HepG2 (cell line): Measurements from ENCODE around the gene LATS2. TPM values are rescaled to one million over a fixed set of nuclear protein-coding genes. Genes with fewer than 3 reads are reported as not detected.

Experiments
- ADNP ChIP-seq: sonication (generic); formaldehyde crosslinking; IDR thresholded peaks from 2 replicates; pipeline ENCODE4 v1.4.0; 2020; ENCODE audit warnings: missing genetic modification reagents
- ATF2 ChIP-seq: sonication (generic); formaldehyde crosslinking; IDR thresholded peaks from 2 replicates; pipeline ENCODE4 v1.4.0; 2020; ENCODE audit warnings: missing genetic modification reagents
- FOXJ3 ChIP-seq: sonication (generic); formaldehyde crosslinking; IDR thresholded peaks from 2 replicates; pipeline ENCODE4 v1.4.0; 2020; ENCODE audit warnings: missing genetic modification reagents, mild to moderate bottlenecking, borderline replicate concordance
- HIVEP1 ChIP-seq: sonication (generic); formaldehyde crosslinking; IDR thresholded peaks from 2 replicates; pipeline ENCODE4 v1.4.0; 2020; ENCODE audit warnings: mild to moderate bottlenecking, missing genetic modification reagents
- MYNN ChIP-seq: sonication (generic); formaldehyde crosslinking; IDR thresholded peaks from 2 replicates; pipeline ENCODE4 v1.4.0; 2020; ENCODE audit warnings: mild to moderate bottlenecking, low read depth, missing genetic modification reagents
- NFIB ChIP-seq: sonication (generic); formaldehyde crosslinking; IDR thresholded peaks from 2 replicates; pipeline ENCODE4 v1.9.0; 2021; ENCODE audit warnings: missing genetic modification reagents, mild to moderate bottlenecking, borderline replicate concordance
- POLR2AphosphoS5 ChIP-seq: IDR thresholded peaks from 2 replicates; pipeline ENCODE4 v1.6.1; 2012; ENCODE audit warnings: low read depth, low read length
- THAP8 ChIP-seq: sonication (generic); formaldehyde crosslinking; IDR thresholded peaks from 2 replicates; pipeline ENCODE4 v1.5.1; 2020; ENCODE audit warnings: missing genetic modification reagents, mild to moderate bottlenecking, borderline replicate concordance
- TRIM24 ChIP-seq: sonication (generic); formaldehyde crosslinking; IDR thresholded peaks from 2 replicates; pipeline ENCODE4 v1.8.0; 2022; ENCODE audit warnings: mild to moderate bottlenecking, missing genetic modification reagents
- ZBTB20 ChIP-seq: sonication (generic); formaldehyde crosslinking; IDR thresholded peaks from 2 replicates; pipeline ENCODE4 v1.8.1; 2023; ENCODE audit warnings: missing genetic modification reagents, low read depth, mild to moderate bottlenecking, borderline replicate concordance
- ZNF24 ChIP-seq: fragments of 450-650 bp; IDR thresholded peaks from 2 replicates; pipeline ENCODE4 v1.6.1; 2017; ENCODE audit warnings: antibody characterized with exemption, mild to moderate bottlenecking
- ZNF501 ChIP-seq: sonication (generic); formaldehyde crosslinking; IDR thresholded peaks from 2 replicates; pipeline ENCODE4 v1.5.1; 2020; ENCODE audit warnings: mild to moderate bottlenecking, moderate library complexity, missing genetic modification reagents
- ZNF563 ChIP-seq: sonication (generic); formaldehyde crosslinking; IDR thresholded peaks from 2 replicates; pipeline ENCODE4 v1.8.0; 2022; ENCODE audit warnings: mild to moderate bottlenecking, moderate library complexity, missing genetic modification reagents
- ZNF687 ChIP-seq: sonication (generic); formaldehyde crosslinking; IDR thresholded peaks from 2 replicates; pipeline ENCODE4 v1.5.1; 2020; ENCODE audit warnings: mild to moderate bottlenecking, missing genetic modification reagents, moderate library complexity
- polyA plus RNA-seq, 8 experiments: library from polyadenylated mRNA; depleted of rRNA in 3 of 8; stranded (reverse) in 7 of 8; unstranded in 1 of 8; fragments of >200 nt; fragmentation: Illumina TruSeq in 4 of 8; extraction: Trizol in 4 of 8; gene quantifications; 2 replicates each; pipeline versions ENCODE4 v1.2.1 to v1.2.3, GENCODE V29; 2011 to 2016; ENCODE audit warnings: low read depth in 4 of 8, missing spikeins in 1 of 8, mixed read lengths in 1 of 8; ENCODE audit not compliant: insufficient read depth in 1 of 8
- total RNA-seq, 5 experiments: library from RNA; depleted of rRNA; stranded (reverse); fragments of >200 nt; fragmentation: Illumina TruSeq; extraction: Trizol; gene quantifications; 2 replicates each; pipeline ENCODE4 v1.2.3, GENCODE V29; 2016; ENCODE audit warnings: low read depth in 1 of 5
- TF ChIP-seq, protein P1 (sequence below): IDR thresholded peaks from 2 replicates; pipeline ENCODE4 v1.4.0; 2020; ENCODE audit warnings: mild to moderate bottlenecking, missing genetic modification reagents
- TF ChIP-seq, protein P2 (sequence below): sonication (generic); formaldehyde crosslinking; IDR thresholded peaks from 2 replicates; pipeline ENCODE4 v1.4.0; 2020; ENCODE audit warnings: mild to moderate bottlenecking, missing genetic modification reagents, borderline replicate concordance

LATS2 gene
- total and polyA plus RNA-seq, 2 of the 13 experiments (the other 11 are each of a cell fraction or from before 2014, with no cell fraction given) = 7.3 to 8.5 TPM

DNA sequence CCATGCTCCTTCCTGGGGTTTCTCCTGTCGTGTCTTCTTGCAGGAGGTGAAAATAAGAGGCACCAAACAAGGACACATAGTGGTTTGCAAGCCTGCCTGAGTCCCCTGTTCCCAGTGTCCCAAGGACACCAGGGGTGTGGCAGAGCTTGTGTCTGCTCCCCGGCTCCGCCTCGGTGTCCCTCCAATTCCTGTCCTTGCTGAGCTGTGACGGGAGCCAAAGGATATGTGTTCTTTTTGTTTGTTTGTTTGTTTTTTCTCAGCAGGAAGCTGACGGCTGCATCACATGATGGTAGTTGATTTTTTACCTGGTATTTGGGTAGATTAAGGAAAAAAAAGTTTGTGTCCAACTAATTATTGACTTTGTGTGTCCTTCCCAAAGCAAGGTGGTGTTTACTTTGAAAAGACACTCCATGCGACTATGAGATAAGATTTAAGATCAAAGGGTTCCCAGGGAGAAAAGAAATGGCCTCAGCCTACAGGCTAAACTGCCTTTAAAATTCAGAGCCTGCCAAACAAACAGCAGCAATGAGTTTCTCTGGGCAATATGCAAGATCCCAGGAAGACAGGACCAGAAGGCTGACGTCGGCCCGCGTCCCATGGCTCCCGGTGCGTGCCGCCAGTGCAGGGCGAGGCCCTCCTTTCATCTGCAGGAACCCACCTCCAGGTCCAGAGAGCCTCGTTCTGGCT lies 108.0 kb downstream of the LATS2 start (continued):
- TF ChIP-seq, protein P1, sequence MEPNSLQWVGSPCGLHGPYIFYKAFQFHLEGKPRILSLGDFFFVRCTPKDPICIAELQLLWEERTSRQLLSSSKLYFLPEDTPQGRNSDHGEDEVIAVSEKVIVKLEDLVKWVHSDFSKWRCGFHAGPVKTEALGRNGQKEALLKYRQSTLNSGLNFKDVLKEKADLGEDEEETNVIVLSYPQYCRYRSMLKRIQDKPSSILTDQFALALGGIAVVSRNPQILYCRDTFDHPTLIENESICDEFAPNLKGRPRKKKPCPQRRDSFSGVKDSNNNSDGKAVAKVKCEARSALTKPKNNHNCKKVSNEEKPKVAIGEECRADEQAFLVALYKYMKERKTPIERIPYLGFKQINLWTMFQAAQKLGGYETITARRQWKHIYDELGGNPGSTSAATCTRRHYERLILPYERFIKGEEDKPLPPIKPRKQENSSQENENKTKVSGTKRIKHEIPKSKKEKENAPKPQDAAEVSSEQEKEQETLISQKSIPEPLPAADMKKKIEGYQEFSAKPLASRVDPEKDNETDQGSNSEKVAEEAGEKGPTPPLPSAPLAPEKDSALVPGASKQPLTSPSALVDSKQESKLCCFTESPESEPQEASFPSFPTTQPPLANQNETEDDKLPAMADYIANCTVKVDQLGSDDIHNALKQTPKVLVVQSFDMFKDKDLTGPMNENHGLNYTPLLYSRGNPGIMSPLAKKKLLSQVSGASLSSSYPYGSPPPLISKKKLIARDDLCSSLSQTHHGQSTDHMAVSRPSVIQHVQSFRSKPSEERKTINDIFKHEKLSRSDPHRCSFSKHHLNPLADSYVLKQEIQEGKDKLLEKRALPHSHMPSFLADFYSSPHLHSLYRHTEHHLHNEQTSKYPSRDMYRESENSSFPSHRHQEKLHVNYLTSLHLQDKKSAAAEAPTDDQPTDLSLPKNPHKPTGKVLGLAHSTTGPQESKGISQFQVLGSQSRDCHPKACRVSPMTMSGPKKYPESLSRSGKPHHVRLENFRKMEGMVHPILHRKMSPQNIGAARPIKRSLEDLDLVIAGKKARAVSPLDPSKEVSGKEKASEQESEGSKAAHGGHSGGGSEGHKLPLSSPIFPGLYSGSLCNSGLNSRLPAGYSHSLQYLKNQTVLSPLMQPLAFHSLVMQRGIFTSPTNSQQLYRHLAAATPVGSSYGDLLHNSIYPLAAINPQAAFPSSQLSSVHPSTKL = peak; percentile 96
- TF ChIP-seq ZNF563 (CRISPR knock-in tag) = peak; percentile 60; the same call in 1 of the 2 replicates
- no peak for TF ChIP-seq THAP8 (CRISPR knock-in tag)
- TF ChIP-seq ZNF24 = no peak
- TF ChIP-seq ZNF501 (CRISPR knock-in tag) = no peak
- no peak for TF ChIP-seq MYNN (CRISPR knock-in tag)
- no peak for TF ChIP-seq POLR2AphosphoS5
- TF ChIP-seq ZBTB20 (CRISPR knock-in tag) = no peak
- TF ChIP-seq HIVEP1 (CRISPR knock-in tag) = no peak
- TF ChIP-seq FOXJ3 (CRISPR knock-in tag) = peak; percentile 92; the same call in 1 of the 2 replicates
- TF ChIP-seq TRIM24 (CRISPR knock-in tag) = no peak
- TF ChIP-seq ATF2 = peak; percentile 59
- peak; percentile 81 for TF ChIP-seq ZNF687 (CRISPR knock-in tag)
- no peak for TF ChIP-seq NFIB (CRISPR knock-in tag)
- TF ChIP-seq, protein P2, sequence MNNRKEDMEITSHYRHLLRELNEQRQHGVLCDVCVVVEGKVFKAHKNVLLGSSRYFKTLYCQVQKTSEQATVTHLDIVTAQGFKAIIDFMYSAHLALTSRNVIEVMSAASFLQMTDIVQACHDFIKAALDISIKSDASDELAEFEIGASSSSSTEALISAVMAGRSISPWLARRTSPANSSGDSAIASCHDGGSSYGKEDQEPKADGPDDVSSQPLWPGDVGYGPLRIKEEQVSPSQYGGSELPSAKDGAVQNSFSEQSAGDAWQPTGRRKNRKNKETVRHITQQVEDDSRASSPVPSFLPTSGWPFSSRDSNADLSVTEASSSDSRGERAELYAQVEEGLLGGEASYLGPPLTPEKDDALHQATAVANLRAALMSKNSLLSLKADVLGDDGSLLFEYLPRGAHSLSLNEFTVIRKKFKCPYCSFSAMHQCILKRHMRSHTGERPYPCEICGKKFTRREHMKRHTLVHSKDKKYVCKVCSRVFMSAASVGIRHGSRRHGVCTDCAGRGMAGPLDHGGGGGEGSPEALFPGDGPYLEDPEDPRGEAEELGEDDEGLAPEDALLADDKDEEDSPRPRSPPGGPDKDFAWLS (CRISPR knock-in tag) = no peak
- peak; percentile 77 for TF ChIP-seq ADNP (CRISPR knock-in tag)
